H9 (cell line): ENCODE results near the gene RBL2. TPM values are rescaled to one million over a fixed set of nuclear protein-coding genes. Genes with fewer than 3 reads are reported as not detected.

Experiments used
- DNase-seq: peaks from one replicate; pipeline ENCODE4 v3.0.0-alpha.2; 2017
- H2AFZ ChIP-seq: one replicate; pipeline ENCODE4 v1.6.1; 2013; ENCODE audit warnings: mild to moderate bottlenecking, low read length, control low read depth, moderate library complexity
- H2AK5ac ChIP-seq: 2 replicates; pipeline ENCODE4 v1.6.1; 2013; ENCODE audit warnings: low read length, control low read depth, mixed read lengths; ENCODE audit not compliant: insufficient read length
- H2BK120ac ChIP-seq: one replicate; pipeline ENCODE4 v1.6.1; 2013; ENCODE audit warnings: low read depth, mild to moderate bottlenecking, low read length, control low read depth, inconsistent platforms; ENCODE audit not compliant: poor library complexity, severe bottlenecking
- H2BK12ac ChIP-seq: 2 replicates; pipeline ENCODE4 v1.6.1; 2013; ENCODE audit warnings: low read length, control low read depth, mixed read lengths, low read depth; ENCODE audit not compliant: insufficient read length
- H2BK15ac ChIP-seq: 2 replicates; pipeline ENCODE4 v1.6.1; 2013; ENCODE audit warnings: low read depth, low read length, control low read depth
- H2BK20ac ChIP-seq: one replicate; pipeline ENCODE4 v1.6.1; 2013; ENCODE audit warnings: low read depth, mild to moderate bottlenecking, low read length, control low read depth, inconsistent platforms; ENCODE audit not compliant: poor library complexity, severe bottlenecking
- H2BK5ac ChIP-seq: 2 replicates; pipeline ENCODE4 v1.6.1; 2013; ENCODE audit warnings: low read length, control low read depth, mixed read lengths; ENCODE audit not compliant: insufficient read length
- H3K14ac ChIP-seq: 2 replicates; pipeline ENCODE4 v1.6.1; 2013; ENCODE audit warnings: low read length, control low read depth; ENCODE audit not compliant: insufficient read depth
- H3K18ac ChIP-seq: 2 replicates; pipeline ENCODE4 v1.6.1; 2013; ENCODE audit warnings: low read depth, mild to moderate bottlenecking, mixed read lengths, low read length, control low read depth; ENCODE audit not compliant: insufficient read length
- H3K23ac ChIP-seq: 2 replicates; pipeline ENCODE4 v1.6.1; 2013; ENCODE audit warnings: low read length, control low read depth, mixed read lengths, low read depth; ENCODE audit not compliant: insufficient read length
- H3K23me2 ChIP-seq: 2 replicates; pipeline ENCODE4 v1.6.1; 2013; ENCODE audit warnings: low read depth, mild to moderate bottlenecking, mixed read lengths, low read length, control low read depth; ENCODE audit not compliant: insufficient read length, poor library complexity, severe bottlenecking
- H3K27ac ChIP-seq: 2 replicates; pipeline ENCODE4 v1.5.1; 2013; ENCODE audit warnings: low read length, control low read depth, mixed read lengths, low read depth; ENCODE audit not compliant: insufficient read length
- H3K27me3 ChIP-seq: 2 replicates; pipeline ENCODE4 v1.6.1; 2013; ENCODE audit warnings: low read length, control low read depth, inconsistent platforms; ENCODE audit not compliant: insufficient read depth
- H3K4ac ChIP-seq: 2 replicates; pipeline ENCODE4 v1.6.1; 2013; ENCODE audit warnings: low read depth, mild to moderate bottlenecking, control low read depth, inconsistent platforms, low read length, moderate library complexity
- H3K4me1 ChIP-seq: 2 replicates; pipeline ENCODE4 v1.6.1; 2013; ENCODE audit warnings: low read length, control low read depth, inconsistent platforms; ENCODE audit not compliant: insufficient read depth
- H3K4me2 ChIP-seq: 2 replicates; pipeline ENCODE4 v1.6.1; 2013; ENCODE audit warnings: low read length, control low read depth, mixed read lengths; ENCODE audit not compliant: insufficient read length, insufficient read depth
- H3K56ac ChIP-seq: 2 replicates; pipeline ENCODE4 v1.6.1; 2013; ENCODE audit warnings: low read depth, mild to moderate bottlenecking, mixed read lengths, low read length, control low read depth; ENCODE audit not compliant: insufficient read length
- H3K79me1 ChIP-seq: 2 replicates; pipeline ENCODE4 v1.6.1; 2013; ENCODE audit warnings: low read depth, mild to moderate bottlenecking, moderate library complexity, low read length, control low read depth, inconsistent platforms; ENCODE audit not compliant: insufficient read depth, poor library complexity, severe bottlenecking
- H3K79me2 ChIP-seq: 2 replicates; pipeline ENCODE4 v1.6.1; 2013; ENCODE audit warnings: low read length, control low read depth, inconsistent platforms; ENCODE audit not compliant: insufficient read depth
- H3K9ac ChIP-seq: 2 replicates; pipeline ENCODE4 v1.6.1; 2013; ENCODE audit warnings: low read length, control low read depth, mixed read lengths; ENCODE audit not compliant: insufficient read length; ENCODE audit errors: extremely low read depth
- H3K9me3 ChIP-seq: one replicate; pipeline ENCODE4 v1.6.1; 2013; ENCODE audit warnings: low read depth, low read length, inconsistent platforms; ENCODE audit not compliant: control insufficient read depth
- H3T11ph ChIP-seq: one replicate; pipeline ENCODE4 v1.6.1; 2013; ENCODE audit warnings: mild to moderate bottlenecking, low read length, control low read depth, inconsistent platforms
- H4K20me1 ChIP-seq: one replicate; pipeline ENCODE4 v1.6.1; 2013; ENCODE audit not compliant: control insufficient read depth, insufficient read length, insufficient read depth
- H4K5ac ChIP-seq: 2 replicates; pipeline ENCODE4 v1.6.1; 2013; ENCODE audit warnings: low read depth, mild to moderate bottlenecking, mixed read lengths, low read length, control low read depth; ENCODE audit not compliant: insufficient read length
- H4K8ac ChIP-seq: replicated peaks from 2 replicates; pipeline ENCODE4 v1.6.1; 2013; ENCODE audit warnings: low read length, control low read depth, mixed read lengths, low read depth; ENCODE audit not compliant: insufficient read length
- H4K91ac ChIP-seq: 2 replicates; pipeline ENCODE4 v1.6.1; 2013; ENCODE audit warnings: low read depth, mild to moderate bottlenecking, moderate library complexity, mixed read lengths, low read length, control low read depth; ENCODE audit not compliant: insufficient read length
- H3K27ac Mint-ChIP-seq, 3 experiments: 2 replicates in 2 of 3; 3 replicates in 1 of 3; pipeline ENCODE4 v1.8.0; 2020 to 2021; ENCODE audit warnings: mixed read lengths in 3 of 3, mild to moderate bottlenecking in 1 of 3, moderate library complexity in 1 of 3
- H3K27me3 Mint-ChIP-seq: 2 replicates; pipeline ENCODE4 v1.8.0; 2021; ENCODE audit warnings: low read depth, mild to moderate bottlenecking, moderate library complexity, mixed read lengths
- H3K36me3 Mint-ChIP-seq, 3 experiments: 2 replicates in 2 of 3; 3 replicates in 1 of 3; pipeline ENCODE4 v1.8.0; 2020 to 2021; ENCODE audit warnings: low read depth in 3 of 3, mixed read lengths in 3 of 3; ENCODE audit not compliant: insufficient read depth in 1 of 3
- H3K4me1 Mint-ChIP-seq, 2 experiments: 2 replicates each; pipeline ENCODE4 v1.8.0; 2020; ENCODE audit warnings: mixed read lengths in 2 of 2
- H3K4me3 Mint-ChIP-seq, 2 experiments: 2 replicates in 1 of 2; 3 replicates in 1 of 2; pipeline ENCODE4 v1.8.0; 2020 to 2021; ENCODE audit warnings: mild to moderate bottlenecking in 2 of 2, mixed read lengths in 2 of 2, moderate library complexity in 1 of 2
- H3K9me3 Mint-ChIP-seq, 2 experiments: 2 replicates in 1 of 2; 3 replicates in 1 of 2; pipeline ENCODE4 v1.8.0; 2020; ENCODE audit warnings: mild to moderate bottlenecking in 2 of 2, mixed read lengths in 2 of 2, moderate library complexity in 1 of 2
- WGBS: extraction: QIAGEN DNeasy Blood & Tissue Kit; methylation state at CpG from one replicate; pipeline ENCODE4 v1.1.7; 2013; ENCODE audit warnings: missing lambda C conversion rate, low lambda C conversion rate, mixed read lengths; ENCODE audit not compliant: insufficient read length; ENCODE audit errors: extremely low coverage; 5-methylcytosine and 5-hydroxymethylcytosine counted together
- total RNA-seq: library from RNA; stranded (reverse); gene quantifications from 2 replicates; pipeline ENCODE4 v1.2.1, GENCODE V29; 2021
- TF ChIP-seq, protein P1 (sequence below): fragments of 200-600 bp; sonication (generic); conservative IDR thresholded peaks from 3 replicates; pipeline ENCODE4 v1.8.0; 2021; ENCODE audit warnings: antibody characterized with exemption, mild to moderate bottlenecking

The RBL2 gene
- total RNA-seq, 1 experiment from 2014 or later = 17.3 TPM

- Histone ChIP-seq H3K18ac (no peak overlapping the region), H3K14ac (no peak overlapping the region), H3K56ac (no peak overlapping the region), H2BK20ac (no peak overlapping the region), H3K79me1 (no peaks in the 10 kb centered on the region), H2BK120ac (no peak overlapping the region), H4K8ac (no peak overlapping the region), H3K23me2 (peaks cover 3% of the 10 kb centered on the region), H2AK5ac (no peak overlapping the region), H4K91ac (no peak overlapping the region), H4K5ac (no peak overlapping the region), H2BK12ac (no peak overlapping the region), H2AFZ (no peak overlapping the region), H3K79me2 (peaks cover 2% of the 10 kb centered on the region; the same call in 1 of the 2 replicates), H3K27me3 (no peaks in the 10 kb centered on the region), H3K27ac (no peak overlapping the region), H3K4me1 (peaks cover 7% of the 10 kb centered on the region; the same call in 1 of the 2 replicates), H4K20me1 (no peaks in the 10 kb centered on the region), H3K23ac (no peak overlapping the region), H3K9ac (no peak overlapping the region), H2BK15ac (no peak overlapping the region), H3K4ac (no peak overlapping the region), H2BK5ac (no peak overlapping the region), H3K9me3 (no peaks in the 10 kb centered on the region), H3T11ph (no peak overlapping the region), H3K4me2 (no peak overlapping the region)
- Mint-ChIP-seq H3K27ac (no peak overlapping the region), H3K27me3 (no peaks in the 10 kb centered on the region), H3K9me3 (peaks cover 0 to 2% of the 10 kb centered on the region in 2 experiments; a peak in 1 of 5 replicates), H3K4me3 (no peak overlapping the region), H3K4me1 (peaks cover 17% of the 10 kb centered on the region in 2 experiments), H3K36me3 (peaks cover 7 to 48% (median 34%) of the 10 kb centered on the region in 3 experiments; a peak in 6 of 7 replicates)
- no peak for DNase-seq
- TF ChIP-seq, protein P1, sequence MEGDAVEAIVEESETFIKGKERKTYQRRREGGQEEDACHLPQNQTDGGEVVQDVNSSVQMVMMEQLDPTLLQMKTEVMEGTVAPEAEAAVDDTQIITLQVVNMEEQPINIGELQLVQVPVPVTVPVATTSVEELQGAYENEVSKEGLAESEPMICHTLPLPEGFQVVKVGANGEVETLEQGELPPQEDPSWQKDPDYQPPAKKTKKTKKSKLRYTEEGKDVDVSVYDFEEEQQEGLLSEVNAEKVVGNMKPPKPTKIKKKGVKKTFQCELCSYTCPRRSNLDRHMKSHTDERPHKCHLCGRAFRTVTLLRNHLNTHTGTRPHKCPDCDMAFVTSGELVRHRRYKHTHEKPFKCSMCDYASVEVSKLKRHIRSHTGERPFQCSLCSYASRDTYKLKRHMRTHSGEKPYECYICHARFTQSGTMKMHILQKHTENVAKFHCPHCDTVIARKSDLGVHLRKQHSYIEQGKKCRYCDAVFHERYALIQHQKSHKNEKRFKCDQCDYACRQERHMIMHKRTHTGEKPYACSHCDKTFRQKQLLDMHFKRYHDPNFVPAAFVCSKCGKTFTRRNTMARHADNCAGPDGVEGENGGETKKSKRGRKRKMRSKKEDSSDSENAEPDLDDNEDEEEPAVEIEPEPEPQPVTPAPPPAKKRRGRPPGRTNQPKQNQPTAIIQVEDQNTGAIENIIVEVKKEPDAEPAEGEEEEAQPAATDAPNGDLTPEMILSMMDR = no peak
- WGBS = no CpG with 5 or more reads among the region's 4 CpGs
Measured at GRCh38 chr16:53498984-53499383, 64.7 kb downstream of the RBL2 start.
